SK-N-SH (cell line): ENCODE data around the gene SFSWAP. TPM values are rescaled to one million over a fixed set of nuclear protein-coding genes. Genes with fewer than 3 reads are reported as not detected.
A peak's percentile ranks its signal among the peaks of the same experiment; 100 is the strongest.
"Not testable (repeated sequence)": the region's sequence is repeated elsewhere in the genome, so short reads cannot be mapped to it uniquely, and the experiment has no call there.

Experiments
- CTCF ChIA-PET: fragments of 300-600, 350-600 bp; formaldehyde crosslinking; extraction: SDS; loops from one replicate; lab custom pipeline; 2021; lab: Yijun Ruan, JAX
- POLR2A ChIA-PET: fragments of 350-600 bp; sonication (Branson Sonifier 250); formaldehyde crosslinking; extraction: SDS; loops from one replicate; lab custom pipeline; 2020; ENCODE audit warnings: antibody characterized with exemption, inconsistent platforms; lab: Yijun Ruan, JAX
- DNase-seq: peaks from one replicate; pipeline ENCODE4 v3.0.0; 2012
- H2AFZ ChIP-seq: fragments of 200-600 bp; sonication (generic); 2 replicates; pipeline ENCODE4 v1.8.1; 2016; ENCODE audit warnings: antibody characterized with exemption, mild to moderate bottlenecking, low read depth
- H3F3A ChIP-seq: fragments of 200-600 bp; sonication (generic); replicated peaks from 2 replicates; pipeline ENCODE3; 2016; ENCODE audit warnings: antibody characterized with exemption, mild to moderate bottlenecking; ENCODE audit not compliant: insufficient read depth
- H3K27ac ChIP-seq, 2 experiments: fragments of 200-500 bp in 1 of 2; fragments of 200-600 bp in 1 of 2; sonication (Bioruptor generic) in 1 of 2; sonication (generic), shearing (Covaris generic) in 1 of 2; 2 replicates each; pipeline versions ENCODE4 v1.5.1 to v1.6.1; 2014 to 2016; ENCODE audit warnings: low read depth in 2 of 2, inconsistent platforms in 1 of 2, low read length in 1 of 2, mild to moderate bottlenecking in 1 of 2, mixed read lengths in 1 of 2
- H3K27me3 ChIP-seq: fragments of 200-600 bp; sonication (generic), shearing (Covaris generic); 2 replicates; pipeline ENCODE4 v1.6.1; 2016; ENCODE audit warnings: mixed run types; ENCODE audit not compliant: insufficient read depth
- H3K36me3 ChIP-seq, 2 experiments: fragments of 200-500 bp in 1 of 2; fragments of 200-600 bp in 1 of 2; sonication (Bioruptor generic) in 1 of 2; sonication (generic) in 1 of 2; replicated peaks in 1 of 2; 2 replicates each; pipeline versions ENCODE3 to v1.5.1; 2014 to 2016; ENCODE audit warnings: low read length in 1 of 2, mild to moderate bottlenecking in 1 of 2; ENCODE audit not compliant: insufficient read depth in 2 of 2, control insufficient read depth in 1 of 2
- H3K4me1 ChIP-seq, 2 experiments: fragments of 200-500 bp in 1 of 2; fragments of 200-600 bp in 1 of 2; sonication (Bioruptor generic) in 1 of 2; sonication (generic), shearing (Covaris generic) in 1 of 2; 2 replicates each; pipeline versions ENCODE4 v1.5.1 to v1.6.1; 2014 to 2016; ENCODE audit warnings: low read depth in 1 of 2, low read length in 1 of 2, mixed run types in 1 of 2; ENCODE audit not compliant: insufficient read depth in 2 of 2, control insufficient read depth in 1 of 2
- H3K4me2 ChIP-seq: fragments of 200-600 bp; sonication (generic), shearing (Covaris generic); 2 replicates; pipeline ENCODE4 v1.6.1; 2017; ENCODE audit warnings: mixed run types
- H3K4me3 ChIP-seq, 2 experiments: fragments of 200-500 bp in 1 of 2; fragments of 200-600 bp in 1 of 2; sonication (Bioruptor generic) in 1 of 2; sonication (generic), shearing (Covaris generic) in 1 of 2; 2 replicates each; pipeline versions ENCODE4 v1.5.1 to v1.8.1; 2014 to 2016; ENCODE audit warnings: low read depth in 2 of 2, inconsistent platforms in 1 of 2, low read length in 1 of 2, mild to moderate bottlenecking in 1 of 2, mixed read lengths in 1 of 2, moderate library complexity in 1 of 2
- H3K79me2 ChIP-seq: fragments of 200-600 bp; sonication (generic); 2 replicates; pipeline ENCODE4 v1.8.1; 2017; ENCODE audit warnings: mild to moderate bottlenecking; ENCODE audit not compliant: insufficient read depth
- H3K9ac ChIP-seq: fragments of 200-600 bp; sonication (generic); 2 replicates; pipeline ENCODE4 v1.6.1; 2017; ENCODE audit warnings: mixed run types
- H3K9me2 ChIP-seq: fragments of 200-600 bp; sonication (generic); 2 replicates; pipeline ENCODE4 v1.6.1; 2017; ENCODE audit warnings: mixed run types
- H3K9me3 ChIP-seq: fragments of 200-600 bp; sonication (generic); 2 replicates; pipeline ENCODE4 v1.6.1; 2017; ENCODE audit warnings: mixed run types, mild to moderate bottlenecking, moderate library complexity
- H4K20me1 ChIP-seq: fragments of 200-600 bp; sonication (generic); 2 replicates; pipeline ENCODE4 v1.6.1; 2017; ENCODE audit warnings: mild to moderate bottlenecking, mixed run types; ENCODE audit not compliant: insufficient read depth
- TAF1 ChIP-seq: IDR thresholded peaks from 2 replicates; pipeline ENCODE4 v1.6.1; 2012; ENCODE audit warnings: low read depth, mild to moderate bottlenecking, low read length, moderate library complexity, borderline replicate concordance
- WGBS: methylation state at CpG from one replicate; pipeline ENCODE4 v1.1.6; 2017; ENCODE audit warnings: low lambda C conversion rate; 5-methylcytosine and 5-hydroxymethylcytosine counted together
- polyA plus RNA-seq, 3 experiments: library from polyadenylated mRNA; depleted of rRNA; stranded (reverse); fragments of >200 nt; gene quantifications; 2 replicates each; pipeline ENCODE4 v1.2.3, GENCODE V29; 2012

SFSWAP gene
- polyA plus RNA-seq, 1 of the 3 experiments (the other 2 are of a cell fraction): 27.9 TPM

- peak; percentile 75 for TF ChIP-seq TAF1
Measured at GRCh38 chr12:131710464-131711457, at the start of gene SFSWAP (continued).

GRCh38 chr12:131661170-131661985, 49.5 kb upstream of the SFSWAP start:
- DNase-seq, H2AFZ ChIP-seq, H3K9me3 ChIP-seq, H3K4me2 ChIP-seq, H3K4me1 ChIP-seq, H3K9ac ChIP-seq, CTCF ChIA-PET, H3F3A ChIP-seq, H3K79me2 ChIP-seq, H3K27me3 ChIP-seq, H3K4me3 ChIP-seq, POLR2A ChIA-PET, H3K36me3 ChIP-seq, H3K27ac ChIP-seq, H4K20me1 ChIP-seq, H3K9me2 ChIP-seq: not testable (repeated sequence)
- 83% methylated on average over 17 of the region's 78 CpGs for WGBS

GRCh38 chr12:131661986-131662288, 49.0 kb upstream of the SFSWAP start:
- H3K4me2 ChIP-seq, POLR2A ChIA-PET, H4K20me1 ChIP-seq, H3K9me3 ChIP-seq, H3F3A ChIP-seq, CTCF ChIA-PET, H3K27me3 ChIP-seq, H3K4me1 ChIP-seq, H3K4me3 ChIP-seq, H3K27ac ChIP-seq, H3K79me2 ChIP-seq, H3K36me3 ChIP-seq, H3K9me2 ChIP-seq, H3K9ac ChIP-seq, DNase-seq, H2AFZ ChIP-seq: not testable (repeated sequence)
- no CpG with 5 or more reads among the region's 28 CpGs for WGBS

GRCh38 chr12:131662346-131662745, 48.5 kb upstream of the SFSWAP start:
- H3K27me3 ChIP-seq, H2AFZ ChIP-seq, H3K9me2 ChIP-seq, POLR2A ChIA-PET, CTCF ChIA-PET, H3K4me3 ChIP-seq, H3K27ac ChIP-seq, H3K36me3 ChIP-seq, H3K79me2 ChIP-seq, H3K4me2 ChIP-seq, DNase-seq, H3F3A ChIP-seq, H3K9ac ChIP-seq, H3K9me3 ChIP-seq, H4K20me1 ChIP-seq, H3K4me1 ChIP-seq: not testable (repeated sequence)
- WGBS: 60% methylated on average over 8 of the region's 10 CpGs

- H3K9me3 ChIP-seq, H3K27ac ChIP-seq, CTCF ChIA-PET, H3K79me2 ChIP-seq, H3K4me1 ChIP-seq, POLR2A ChIA-PET, H3K4me3 ChIP-seq, H3K9me2 ChIP-seq, H3F3A ChIP-seq, H4K20me1 ChIP-seq, H3K27me3 ChIP-seq, DNase-seq, H3K9ac ChIP-seq, H3K4me2 ChIP-seq, H3K36me3 ChIP-seq, H2AFZ ChIP-seq: not testable (repeated sequence)
- 60% methylated on average over 9 of the region's 17 CpGs for WGBS
Measured at GRCh38 chr12:131665666-131666065, 45.2 kb upstream of the SFSWAP start.

- CTCF ChIA-PET, DNase-seq, H3K79me2 ChIP-seq, H3K9me2 ChIP-seq, H3K27me3 ChIP-seq, H3F3A ChIP-seq, H3K36me3 ChIP-seq, H2AFZ ChIP-seq, POLR2A ChIA-PET, H3K4me2 ChIP-seq, H3K27ac ChIP-seq, H3K4me1 ChIP-seq, H3K9ac ChIP-seq, H3K9me3 ChIP-seq, H4K20me1 ChIP-seq, H3K4me3 ChIP-seq: not testable (repeated sequence)
- WGBS: 33% methylated on average over 3 of the region's 12 CpGs
Measured at GRCh38 chr12:131666486-131666885, 44.4 kb upstream of the SFSWAP start.
